GM12865 (cell line): ENCODE results near the gene NMNAT2.

Experiments
- DNase-seq: peaks from one replicate; pipeline ENCODE4 v3.0.0; 2010; ENCODE audit warnings: low read depth
- H3K4me3 ChIP-seq: 2 replicates; pipeline ENCODE4 v1.5.1; 2011; ENCODE audit warnings: mild to moderate bottlenecking, low read depth, low read length, control low read depth
- CTCF ChIP-seq: IDR thresholded peaks from 2 replicates; pipeline ENCODE4 v1.5.1; 2011; ENCODE audit warnings: low read length, control low read depth, low read depth, inconsistent platforms; ENCODE audit not compliant: insufficient read depth; ENCODE audit errors: missing control alignments

NMNAT2 gene

DNA sequence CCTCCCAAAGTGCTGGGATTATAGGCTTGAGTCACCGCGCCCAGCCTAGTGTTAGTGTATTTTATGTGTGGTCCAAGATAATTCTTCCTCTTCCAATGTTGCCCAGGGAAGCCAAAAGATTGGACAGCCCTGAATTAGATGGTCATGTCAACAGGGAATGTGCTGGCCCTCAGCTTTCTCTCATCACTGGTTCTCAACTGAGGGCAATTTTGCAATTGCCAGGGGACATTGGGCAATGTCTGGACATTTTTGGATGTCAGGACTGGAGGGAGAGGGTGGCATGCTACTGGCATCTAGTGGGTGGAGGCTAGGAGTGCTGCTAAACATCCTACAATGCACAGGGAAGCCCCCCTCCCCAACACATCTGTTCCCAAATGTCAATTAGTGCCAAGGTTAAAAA is 137.1 kb downstream of the NMNAT2 start:
- DNase-seq: no peak
- no peak overlapping the region for H3K4me3 ChIP-seq
- no peak for TF ChIP-seq CTCF

GRCh38 chr1:183279835-183280234 is 138.3 kb downstream of the NMNAT2 start:
- no peak for DNase-seq
- H3K4me3 ChIP-seq: no peak overlapping the region

DNA sequence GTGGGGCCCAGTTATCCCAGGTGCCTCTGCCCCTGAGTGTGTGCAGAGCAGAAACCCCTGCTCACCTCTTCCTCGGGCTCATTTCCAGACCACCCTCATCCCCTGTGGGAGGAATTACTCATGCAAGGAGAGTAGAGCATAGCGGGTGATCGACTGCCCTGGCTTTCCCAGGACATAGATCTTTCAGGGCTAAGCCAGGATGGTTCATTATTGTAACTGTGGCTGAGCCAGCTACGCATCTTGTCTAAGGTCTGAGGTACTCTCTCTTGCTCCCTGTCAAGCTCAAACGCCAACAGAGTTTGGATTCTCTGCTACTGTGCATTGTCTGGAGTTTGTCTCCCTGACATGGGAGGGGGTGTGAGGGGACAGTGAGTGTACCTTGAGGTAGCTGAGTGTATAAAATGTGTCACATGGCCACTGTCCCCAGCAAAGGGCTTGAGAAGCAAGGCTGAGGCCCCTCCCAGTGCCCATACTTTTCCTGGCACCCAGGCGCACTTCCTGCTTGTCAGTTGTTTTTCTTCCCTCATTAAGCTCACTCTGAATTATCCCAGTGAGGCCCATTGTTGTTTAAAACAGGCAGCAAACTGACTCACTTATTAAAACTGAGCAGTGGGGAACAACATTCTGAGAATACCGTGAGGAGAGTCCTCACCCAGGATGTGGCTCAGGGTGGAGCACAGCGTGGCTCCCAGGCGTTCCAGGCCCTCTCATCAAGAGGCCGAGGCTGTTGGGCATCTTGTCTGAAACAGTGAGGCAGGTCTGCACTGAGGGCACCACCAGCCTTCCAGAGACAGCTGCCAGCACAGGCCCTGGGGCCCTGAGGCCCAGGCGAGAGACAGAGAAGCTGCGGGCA is 139.2 kb downstream of the NMNAT2 start:
- no peak for DNase-seq
- H3K4me3 ChIP-seq: no peak overlapping the region
- no peak for TF ChIP-seq CTCF

More at GRCh38 chr1:183279835-183280234, 138.3 kb downstream of the NMNAT2 start:
- TF ChIP-seq CTCF: no peak

DNA sequence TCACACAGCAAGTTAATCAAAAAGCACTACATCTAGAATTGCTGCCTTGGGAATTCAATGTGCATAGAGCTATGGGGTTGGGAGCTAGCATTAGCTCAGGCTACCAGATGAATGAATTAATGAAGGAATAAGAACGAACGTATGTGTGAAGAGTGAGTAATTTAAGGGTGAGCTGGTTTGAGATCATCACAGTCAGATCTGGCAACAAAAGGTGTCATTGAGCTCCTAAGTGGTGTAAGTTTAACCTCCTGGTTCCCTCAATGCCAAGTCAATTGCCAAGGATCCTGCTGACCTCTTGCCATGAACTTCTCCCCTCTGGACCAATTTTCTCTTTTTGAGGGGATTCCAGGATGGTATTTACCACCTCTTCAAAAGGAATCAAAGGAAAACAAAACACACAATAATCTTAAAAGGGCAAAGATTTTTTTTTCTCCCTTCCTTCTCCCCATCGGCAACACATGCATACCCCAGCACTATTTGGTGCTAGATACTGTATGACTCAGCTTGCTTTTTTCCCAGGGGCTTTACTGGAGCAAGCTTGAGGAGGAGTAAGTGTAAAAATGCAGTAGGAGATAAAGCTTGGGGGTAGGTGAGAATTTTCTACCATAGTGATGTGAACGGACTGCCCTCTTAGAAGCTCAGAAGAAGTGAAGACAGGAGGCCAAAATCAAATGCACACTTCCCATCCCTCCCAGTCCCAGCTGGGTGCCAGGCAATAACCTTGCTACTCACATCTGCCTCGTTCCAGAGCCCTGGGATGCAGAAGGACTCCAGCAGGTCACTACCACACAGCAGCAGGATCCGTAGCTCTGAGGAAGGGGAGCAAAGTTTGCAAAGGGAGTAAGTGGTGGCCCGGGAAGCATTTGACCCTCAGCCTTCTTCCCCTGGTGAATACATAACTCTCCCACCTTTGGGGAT is 140.1 kb downstream of the NMNAT2 start:
- no peak for TF ChIP-seq CTCF
- no peak overlapping the region for H3K4me3 ChIP-seq
- no peak for DNase-seq

DNA sequence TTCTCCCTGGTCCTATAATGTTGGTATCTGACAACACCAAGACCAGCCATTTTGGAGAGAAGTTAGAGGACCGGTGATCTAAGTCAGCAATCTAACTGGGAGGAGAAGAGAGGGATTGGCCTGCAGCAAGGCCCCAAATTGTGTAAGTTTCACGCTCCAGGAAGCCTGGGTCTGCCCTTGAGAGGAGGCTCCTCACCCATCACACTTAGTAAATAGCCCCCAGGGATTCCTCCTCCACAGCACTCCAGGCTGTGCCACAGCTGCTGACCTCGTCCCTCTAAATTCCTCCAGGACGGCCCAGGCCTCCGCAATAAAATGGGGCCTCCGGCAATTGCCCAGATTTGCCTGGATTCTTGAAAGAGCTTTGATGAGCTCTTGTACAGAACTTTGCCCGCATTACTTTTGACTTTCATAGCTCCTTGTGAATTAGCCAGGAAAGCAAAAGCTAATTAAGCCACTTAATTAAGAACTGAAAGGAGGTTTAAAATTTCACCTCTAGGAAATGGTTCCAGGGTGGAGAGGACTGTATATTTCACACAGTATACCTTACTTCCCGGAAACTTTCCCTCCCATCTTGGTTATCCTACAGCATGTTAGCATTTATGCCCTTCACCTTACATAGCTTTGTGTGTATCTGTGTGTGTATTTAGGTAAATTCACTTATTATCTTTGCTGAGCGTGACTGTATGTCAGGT is 141.6 kb downstream of the NMNAT2 start:
- no peak for DNase-seq
- no peak for TF ChIP-seq CTCF
- no peak overlapping the region for H3K4me3 ChIP-seq

DNA sequence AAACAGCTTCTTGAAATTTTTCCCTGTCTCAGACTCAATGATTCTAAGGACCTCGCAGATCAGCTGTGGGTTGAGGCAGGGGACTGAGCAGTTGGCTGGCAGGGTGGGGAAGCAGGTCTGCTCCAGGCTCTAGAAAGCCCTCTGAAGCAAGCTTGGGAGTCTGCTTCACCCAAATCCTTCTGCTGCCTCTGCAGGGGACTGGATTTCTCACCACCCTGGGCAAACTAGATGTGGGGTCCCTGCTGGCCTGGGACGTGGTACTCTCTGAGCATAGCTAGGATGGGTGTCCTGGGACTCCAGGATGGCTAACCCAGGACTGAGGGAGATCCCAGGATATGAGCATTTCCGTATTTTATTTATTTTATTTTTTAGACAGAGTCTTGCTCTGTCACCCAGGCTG is 142.9 kb downstream of the NMNAT2 start:
- no peak for TF ChIP-seq CTCF
- H3K4me3 ChIP-seq: no peak overlapping the region
- no peak for DNase-seq
